Measurements from ENCODE around the gene MGAT4A. TPM values are rescaled to one million over a fixed set of nuclear protein-coding genes. Genes with fewer than 3 reads are reported as not detected.

MGAT4A gene
- total and polyA plus RNA-seq, 10 of the 15 experiments (the other 5 are each of a cell fraction or from before 2014, with no cell fraction given): 4.3 to 23.4 (median 13.6) TPM

GRCh38 chr2:98776136-98776535, 45.2 kb upstream of the MGAT4A start:
- TF ChIP-seq HDAC6 (IDR thresholded peaks at IDR 0.05; ENCODE audit: unreplicated experiment): no peak
- no peak for TF ChIP-seq REST (IDR thresholded peaks at IDR 0.05; ENCODE audit: low read depth, low read length)
- TF ChIP-seq ATF3 (IDR thresholded peaks at IDR 0.05; ENCODE audit: borderline replicate concordance, extremely low read depth, low read depth, low read length): no peak
- TF ChIP-seq ATF7 (IDR thresholded peaks at IDR 0.05; ENCODE audit: low read depth): no peak
- no peak for TF ChIP-seq HDAC2 (IDR thresholded peaks at IDR 0.05)
- no peak for TF ChIP-seq YY1 (IDR thresholded peaks at IDR 0.05; ENCODE audit: low read depth, low read length)
- TF ChIP-seq EED (IDR thresholded peaks at IDR 0.05; ENCODE audit: low read depth): no peak
- TF ChIP-seq KLF5 (IDR thresholded peaks at IDR 0.05; ENCODE audit: partially characterized antibody): no peak
- no peak for TF ChIP-seq CEBPZ (IDR thresholded peaks at IDR 0.05; ENCODE audit: low read depth, low read length)
- TF ChIP-seq TAF1 (IDR thresholded peaks at IDR 0.05; ENCODE audit: borderline replicate concordance, low read depth, low read length): no peak
- TF ChIP-seq SRF (IDR thresholded peaks at IDR 0.05; ENCODE audit: low read depth in 2 of 2, low read length in 2 of 2): no peak
- no peak for TF ChIP-seq RELA (IDR thresholded peaks at IDR 0.05; ENCODE audit: borderline replicate concordance, partially characterized antibody)
- TF ChIP-seq IKZF2 (IDR thresholded peaks at IDR 0.05): no peak
- SMC1A ChIA-PET (ENCODE audit: uncharacterized antibody, unreplicated experiment): interaction anchor here (1.2 kb wide), 1 partner anchor 9 kb away, joined by 4 read pairs; no protein-coding TSS in a partner anchor
- intact Hi-C loops (cut with micrococcal nuclease; ENCODE audit: unreplicated experiment) (no loop called here), in situ Hi-C loops (cut with MboI) (no loop called here)
- BruUV-seq (replicated peaks): no TSS peak
- Histone ChIP-seq H3K4me1 (ENCODE audit: control insufficient read depth, insufficient read depth, low read length) (peaks cover 12% of the 10 kb centered on the region), H3K9ac (ENCODE audit: control insufficient read depth, insufficient read depth, low read length) (no peak overlapping the region), H3K4me3 (no peak overlapping the region), H4K20me1 (ENCODE audit: control insufficient read depth, insufficient read depth) (no peaks in the 10 kb centered on the region), H2AFZ (ENCODE audit: control insufficient read depth, low read depth, low read length) (no peak overlapping the region), H3K79me2 (ENCODE audit: control insufficient read depth, insufficient read depth, low read length) (no peaks in the 10 kb centered on the region), H3K27me3 (replicated peaks in 1 of 2; ENCODE audit: control insufficient read depth in 2 of 2, insufficient read depth in 2 of 2, low read length in 1 of 2) (no peaks in the 10 kb centered on the region), H3K9me3 (replicated peaks; ENCODE audit: control insufficient read depth, insufficient read depth, low read length) (no peaks in the 10 kb centered on the region), H3K36me3 (ENCODE audit: control insufficient read depth in 2 of 2, insufficient read depth in 2 of 2, low read length in 1 of 2) (no peaks in the 10 kb centered on the region), H3K4me2 (ENCODE audit: control insufficient read depth, insufficient read depth) (no peak overlapping the region), H3K27ac (ENCODE audit: control insufficient read depth, insufficient read depth) (no peak overlapping the region)
- ATAC-seq (no peak), DNase-seq (ENCODE audit: low read depth, low spot score) (no peak), FAIRE-seq (no peak)
- RAD21 ChIA-PET (ENCODE audit: unreplicated experiment): interaction anchor here (1.3 kb wide), 1 partner anchor 27 kb away, joined by 3 read pairs; no protein-coding TSS in a partner anchor
- POLR2A ChIA-PET: no interaction called here
- 0% methylated on average over 1 of the region's 1 CpG for WGBS (ENCODE audit: insufficient coverage, insufficient replicate concordance, low lambda C conversion rate, missing lambda C conversion rate)
- CTCF ChIA-PET: interaction anchor here (0.8 to 1.1 kb wide), 4 partner anchors 10 to 127 kb away, joined by 3 read pairs; no protein-coding TSS in a partner anchor

Measured in GM12878 (cell line).